Heart left ventricle (tissue), 16 donors: ENCODE results near the gene UVSSA. TPM values are rescaled to one million over a fixed set of nuclear protein-coding genes. Genes with fewer than 3 reads are reported as not detected.

ENCODE experiments used
- ATAC-seq, 4 donors: fragments of 200-7000 bp; cut with Tn5 transposase; one replicate each; pipeline ENCODE4 v1.9.1; 2020 to 2022; ENCODE audit warnings: moderate library complexity in 4 of 4, mild to moderate bottlenecking in 3 of 4, moderate number of reproducible peaks in 1 of 4
- DNase-seq, 5 donors: peaks; one replicate each; pipeline ENCODE4 v3.0.0-alpha.2; 2020
- H3K27ac ChIP-seq, 12 donors: fragments of 200-600 bp; sonication (generic) in 4 of 12; one replicate each; pipeline versions ENCODE4 v1.5.0 to v1.8.0; 2016 to 2022; ENCODE audit warnings: mild to moderate bottlenecking in 2 of 12
- H3K27me3 ChIP-seq, 9 donors: fragments of 200-600 bp; sonication (generic) in 2 of 9; one replicate each; pipeline versions ENCODE4 v1.5.1 to v1.8.0; 2016 to 2022; ENCODE audit warnings: mild to moderate bottlenecking in 3 of 9
- H3K36me3 ChIP-seq, 9 donors: fragments of 200-600 bp; sonication (generic) in 2 of 9; one replicate each; pipeline versions ENCODE4 v1.5.0 to v1.8.0; 2018 to 2022; ENCODE audit warnings: mild to moderate bottlenecking in 2 of 9
- H3K4me1 ChIP-seq, 12 donors: fragments of 200-600 bp; sonication (generic) in 4 of 12; one replicate each; pipeline versions ENCODE4 v1.5.0 to v1.8.0; 2016 to 2022; ENCODE audit warnings: mild to moderate bottlenecking in 3 of 12
- H3K4me3 ChIP-seq, 12 donors: fragments of 200-600 bp; sonication (generic) in 4 of 12; one replicate each; pipeline versions ENCODE4 v1.5.0 to v1.8.0; 2017 to 2022; ENCODE audit warnings: mild to moderate bottlenecking in 9 of 12, moderate library complexity in 4 of 12
- H3K9me3 ChIP-seq, 12 donors: fragments of 200-600 bp; sonication (generic) in 4 of 12; one replicate each; pipeline versions ENCODE4 v1.5.0 to v1.8.0; 2016 to 2022; ENCODE audit warnings: mild to moderate bottlenecking in 1 of 12
- CTCF ChIP-seq, 12 donors: fragments of 200-600 bp; sonication (generic) in 4 of 12; IDR thresholded peaks; one replicate each; pipeline versions ENCODE4 v1.5.0 to v1.8.0; 2018 to 2022; ENCODE audit warnings: antibody characterized with exemption in 12 of 12, mild to moderate bottlenecking in 5 of 12
- POLR2A ChIP-seq, 2 donors: fragments of 450-650 bp; IDR thresholded peaks; one replicate each; pipeline ENCODE4 v1.6.1; 2017; ENCODE audit warnings: antibody characterized with exemption in 2 of 2, mild to moderate bottlenecking in 2 of 2, moderate library complexity in 2 of 2
- WGBS, 4 donors: extraction: QIAGEN DNeasy Blood & Tissue Kit in 2 of 4; methylation state at CpG; one replicate each; pipeline versions ENCODE4 v1.1.5 to v1.1.7; 2013 to 2018; 5-methylcytosine and 5-hydroxymethylcytosine counted together
- intact Hi-C, 10 donors: fragments of 100-400 bp; cut with DNase I; formaldehyde crosslinking; loops; one replicate each; pipeline versions ENCODE4 v1.11.1 to v1.14.2; 2022
- polyA plus RNA-seq, 2 donors: library from polyadenylated mRNA; stranded (reverse); fragments of 200-250 nt; gene quantifications; one replicate each; pipeline ENCODE4 v1.2.3, GENCODE V29; 2013
- total RNA-seq, 9 donors: library from RNA; depleted of rRNA in 2 of 9; stranded (reverse); fragments of >200 nt in 2 of 9; fragmentation: NEBNext Ultra II Directional in 3 of 9; extraction: Animal tissue kit (Norgen Biotek cat#: 25700) in 3 of 9; gene quantifications; one replicate each; pipeline versions ENCODE4 v1.1.0 to v1.2.4, GENCODE V29; 2016 to 2023
- donor health status: ischemic (EF 13 %, LVEDD 7.1; RV severe dilation, severe dysfunction).
- donor health status: healthy with polysubstance abuse.
- donor health status: DM: no; HTN: yes; CAD: no.
- donor health status: DM: no; HTN: no; CAD: no.
- donor health status: ischemic (EF 25% LVEDD 6.9; RV normal size, moderate dysfunction).
- donor health status: ischemic (EF 25% LVEDD 5.7; RV mildly dilated, moderate dysfunction).
- donor health status: healthy.
- donor health status: DM: yes; HTN: yes; CAD: no.
- donor health status: ischemic (EF 35%, LVEDD 5.7; RV mildly dilated, moderate dysfunction).
- donor health status: nonischemic (EF 11% LVEDD 7.7; RV severe dilation, severe dysfunction).
- donor health status: DM: yes; HTN: yes; CAD: no.
- donor health status: PGD.
- donor health status: ischemic (EF 29% LVEDD 5.4; RV normal size, mild dysfunction).
- donor health status: nonischemic (EF 23%, LVEDD 6.1; RV moderate dilation, normal function).

The UVSSA gene
- total and polyA plus RNA-seq, 11 donors, result 4.7 to 14.2 (median 6.7) TPM

GRCh38 chr4:1315306-1315705, 31.7 kb upstream of the UVSSA start:
- Histone ChIP-seq H3K27ac (no peak overlapping the region), H3K27me3 (no peaks in the 10 kb centered on the region), H3K36me3 (peaks cover 4 to 77% (median 71%) of the 10 kb centered on the region in 9 donors), H3K4me3 (no peak overlapping the region), H3K9me3 (no peaks in the 10 kb centered on the region), H3K4me1 (peaks cover 0 to 23% (median 14%) of the 10 kb centered on the region in 12 donors)
- intact Hi-C loops, result no loop called here
- TF ChIP-seq CTCF (IDR thresholded peaks at IDR 0.05), result no peak
- no peak for TF ChIP-seq POLR2A (IDR thresholded peaks at IDR 0.05)
- ATAC-seq (no peak), DNase-seq (peak in 2 of 5 donors; percentile 5 to 64)
- 93 to 97% (median 96%) methylated on average over 19 to 28 of the region's 28 CpGs for WGBS, 4 donors

- H3K27ac ChIP-seq, result no peak overlapping the region
- peaks cover 4 to 77% (median 73%) of the 10 kb centered on the region in 9 donors for H3K36me3 ChIP-seq
- WGBS, 4 donors, result 89 to 91% (median 90%) methylated on average over 21 to 27 of the region's 27 CpGs
- H3K9me3 ChIP-seq, result no peaks in the 10 kb centered on the region
- H3K4me1 ChIP-seq, result peaks cover 0 to 16% (median 8%) of the 10 kb centered on the region in 12 donors
- no peak for TF ChIP-seq POLR2A (IDR thresholded peaks at IDR 0.05)
- TF ChIP-seq CTCF (IDR thresholded peaks at IDR 0.05), result no peak
- intact Hi-C loops, result no loop called here
- no peaks in the 10 kb centered on the region for H3K27me3 ChIP-seq
- ATAC-seq (peak in 1 of 4 donors; percentile 16), DNase-seq (peak in 2 of 5 donors; percentile 21 to 47)
- no peak overlapping the region for H3K4me3 ChIP-seq
Observed at GRCh38 chr4:1315836-1316536, 31.0 kb upstream of the UVSSA start.

DNA sequence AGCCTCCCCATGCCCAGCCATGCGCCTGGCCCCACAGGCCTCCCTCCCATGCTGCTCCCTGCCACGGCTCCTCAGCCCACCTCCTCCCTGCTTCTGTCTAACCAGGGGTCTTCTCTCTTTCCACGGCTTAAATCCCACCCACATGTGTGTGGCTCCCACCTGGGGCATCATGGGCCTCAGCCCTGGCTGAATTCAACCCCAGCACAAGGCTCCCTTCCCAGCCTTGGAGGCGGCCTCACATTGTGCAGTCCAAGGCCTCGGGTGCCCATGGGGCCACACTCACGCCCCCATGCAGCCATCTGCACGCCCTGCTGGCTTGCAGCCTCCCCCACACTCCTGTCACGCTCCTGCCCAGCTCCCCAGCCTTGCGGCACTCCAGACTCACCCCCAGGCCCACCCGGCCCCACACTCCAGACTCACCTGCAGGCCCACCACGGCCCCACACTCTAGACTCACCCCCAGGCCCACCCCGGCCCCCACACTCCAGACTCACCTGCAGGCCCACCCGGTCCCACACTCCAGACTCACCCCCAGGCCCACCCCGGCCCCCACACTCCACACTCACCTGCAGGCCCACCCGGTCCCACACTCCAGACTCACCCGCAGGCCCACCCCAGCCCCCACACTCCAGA, 30.4 kb upstream of the UVSSA start:
- WGBS, 4 donors, result 85 to 90% (median 87%) methylated on average over 10 to 16 of the region's 16 CpGs
- Histone ChIP-seq H3K9me3 (no peaks in the 10 kb centered on the region), H3K27ac (no peak overlapping the region), H3K36me3 (peaks cover 4 to 77% (median 73%) of the 10 kb centered on the region in 9 donors), H3K27me3 (no peaks in the 10 kb centered on the region), H3K4me3 (no peak overlapping the region), H3K4me1 (peaks cover 0 to 10% (median 2%) of the 10 kb centered on the region in 12 donors)
- DNase-seq (peak in 2 of 5 donors; percentile 13 to 32), ATAC-seq (no peak)
- no peak for TF ChIP-seq POLR2A (IDR thresholded peaks at IDR 0.05)
- no peak for TF ChIP-seq CTCF (IDR thresholded peaks at IDR 0.05)
- intact Hi-C loops, result no loop called here
